B cell (primary cell): ENCODE results near the gene ICAM4. TPM values are rescaled to one million over a fixed set of nuclear protein-coding genes. Genes with fewer than 3 reads are reported as not detected.

ENCODE experiments used
- ATAC-seq: fragments of 200-7000 bp; cut with Tn5 transposase; one replicate; pipeline ENCODE4 v1.10.0; 2021; ENCODE audit warnings: low read depth, mild to moderate bottlenecking, moderate number of reproducible peaks, moderate library complexity
- CTCF ChIA-PET: fragments of 350-600 bp; sonication (Branson Sonifier 250); formaldehyde crosslinking; loops from one replicate; lab custom pipeline; 2021; ENCODE audit warnings: antibody characterized with exemption, inconsistent platforms; lab: Charles Lee
- POLR2A ChIA-PET: fragments of 350-600 bp; sonication (Branson Sonifier 250); formaldehyde crosslinking; loops from one replicate; lab custom pipeline; 2021; ENCODE audit warnings: antibody characterized with exemption; lab: Charles Lee
- DNase-seq: peaks from one replicate; pipeline ENCODE4 v3.0.0; 2013
- H2AFZ ChIP-seq: 2 replicates; pipeline ENCODE4 v1.6.1; 2012; ENCODE audit warnings: mild to moderate bottlenecking, low read depth, low read length; ENCODE audit not compliant: insufficient read depth, poor library complexity, severe bottlenecking
- H3K27ac ChIP-seq, 2 donors: 1 replicate in 1 of 2; 2 replicates in 1 of 2; pipeline ENCODE4 v1.5.1; 2012 to 2013; ENCODE audit warnings: low read length in 2 of 2, mild to moderate bottlenecking in 2 of 2, moderate library complexity in 1 of 2
- H3K27me3 ChIP-seq, 4 experiments: fragments of 200-600 bp in 1 of 4; sonication (generic) in 1 of 4; replicated peaks in 1 of 4; 1 replicate in 2 of 4; 2 replicates in 2 of 4; pipeline versions ENCODE4 v1.6.1 to v1.7.0; 2013 to 2016; ENCODE audit warnings: low read length in 3 of 4, mild to moderate bottlenecking in 2 of 4, mixed read lengths in 1 of 4, moderate library complexity in 1 of 4; ENCODE audit not compliant: insufficient read depth in 4 of 4, control insufficient read depth in 3 of 4; ENCODE audit errors: control extremely low read depth in 1 of 4
- H3K36me3 ChIP-seq, 2 experiments: replicated peaks in 1 of 2; 1 replicate in 1 of 2; 2 replicates in 1 of 2; pipeline versions ENCODE4 v1.6.1 to v1.7.1; 2013; ENCODE audit warnings: low read length in 1 of 2; ENCODE audit not compliant: insufficient read depth in 2 of 2, control insufficient read depth in 1 of 2; ENCODE audit errors: control extremely low read depth in 1 of 2, extremely low read depth in 1 of 2
- H3K4me1 ChIP-seq, 2 donors: fragments of 200-600 bp in 1 of 2; sonication (generic) in 1 of 2; 1 replicate in 1 of 2; 2 replicates in 1 of 2; pipeline versions ENCODE4 v1.5.1 to v1.6.1; 2013 to 2017; ENCODE audit warnings: low read length in 2 of 2; ENCODE audit not compliant: control insufficient read depth in 2 of 2, insufficient read depth in 2 of 2
- H3K4me2 ChIP-seq: replicated peaks from 2 replicates; pipeline ENCODE3; 2012; ENCODE audit warnings: mild to moderate bottlenecking, low read depth, low read length; ENCODE audit not compliant: poor library complexity, severe bottlenecking
- H3K4me3 ChIP-seq, 5 experiments: fragments of 200-600 bp in 1 of 5; sonication (generic) in 1 of 5; 1 replicate in 3 of 5; 2 replicates in 2 of 5; pipeline versions ENCODE4 v1.5.1 to v1.7.0; 2011 to 2016; ENCODE audit warnings: low read length in 4 of 5, mild to moderate bottlenecking in 4 of 5, low read depth in 2 of 5, control low read depth in 1 of 5, moderate library complexity in 1 of 5; ENCODE audit not compliant: insufficient read depth in 1 of 5; ENCODE audit errors: control extremely low read depth in 1 of 5, extremely low read depth in 1 of 5
- H3K79me2 ChIP-seq: fragments of 200-600 bp; sonication (generic); one replicate; pipeline ENCODE4 v1.6.0; 2016; ENCODE audit warnings: low read length; ENCODE audit not compliant: control insufficient read depth, insufficient read depth
- H3K9ac ChIP-seq: fragments of 200-600 bp; sonication (generic); 2 replicates; pipeline ENCODE4 v1.6.1; 2017; ENCODE audit warnings: mild to moderate bottlenecking, low read length, moderate library complexity
- H3K9me3 ChIP-seq, 3 donors: one replicate each; pipeline versions ENCODE4 v1.6.1 to v1.7.1; 2013; ENCODE audit warnings: low read length in 2 of 3; ENCODE audit not compliant: control insufficient read depth in 2 of 3, insufficient read depth in 1 of 3; ENCODE audit errors: control extremely low read depth in 1 of 3
- H4K20me1 ChIP-seq: 2 replicates; pipeline ENCODE4 v1.6.0; 2012; ENCODE audit warnings: mild to moderate bottlenecking, low read length; ENCODE audit not compliant: insufficient read depth, control insufficient read depth, poor library complexity, severe bottlenecking
- H3K27ac Mint-ChIP-seq: one replicate; pipeline ENCODE4 v1.8.0; 2021; ENCODE audit warnings: mixed read lengths
- H3K27me3 Mint-ChIP-seq: one replicate; pipeline ENCODE4 v1.8.0; 2021; ENCODE audit warnings: mixed read lengths
- H3K4me1 Mint-ChIP-seq: one replicate; pipeline ENCODE4 v1.8.0; 2021; ENCODE audit warnings: mixed read lengths
- H3K4me3 Mint-ChIP-seq: one replicate; pipeline ENCODE4 v1.8.0; 2021; ENCODE audit warnings: mixed read lengths
- H3K9me3 Mint-ChIP-seq: one replicate; pipeline ENCODE4 v1.8.0; 2022; ENCODE audit warnings: mixed read lengths; ENCODE audit not compliant: insufficient read depth
- CTCF ChIP-seq: fragments of 200-600 bp; IDR thresholded peaks from one replicate; pipeline ENCODE4 v1.8.0; 2022; ENCODE audit warnings: antibody characterized with exemption, mild to moderate bottlenecking
- EZH2 ChIP-seq: IDR thresholded peaks from 2 replicates; pipeline ENCODE4 v1.6.1; 2012; ENCODE audit warnings: borderline replicate concordance, low read depth, mild to moderate bottlenecking, moderate library complexity, low read length; ENCODE audit not compliant: insufficient read depth, poor library complexity, severe bottlenecking
- WGBS: methylation state at CpG from one replicate; pipeline ENCODE4 v1.1.5; 2013; ENCODE audit warnings: missing lambda C conversion rate; ENCODE audit not compliant: insufficient coverage; 5-methylcytosine and 5-hydroxymethylcytosine counted together
- intact Hi-C: fragments of 100-400 bp; cut with micrococcal nuclease; formaldehyde crosslinking; loops from one replicate; pipeline ENCODE4 v1.10.0; 2022
- polyA plus RNA-seq: library from polyadenylated mRNA; depleted of rRNA; stranded (reverse); fragments of >200 nt; gene quantifications from 2 replicates; pipeline ENCODE4 v1.2.3, GENCODE V29; 2012
- total RNA-seq, 2 donors: library from RNA; stranded (reverse); fragments of 120-200 nt in 1 of 2; gene quantifications; 1 replicate in 1 of 2; 2 replicates in 1 of 2; pipeline versions ENCODE4 v1.2.3 to v1.2.4, GENCODE V29; 2013 to 2022

The ICAM4 gene
- total and polyA plus RNA-seq, 2 donors (not counting 1 experiment from before 2014, with no cell fraction given), result 0.44 to 0.78 TPM

- Mint-ChIP-seq H3K27ac (peak overlapping the region; percentile 94), H3K4me3 (peak overlapping the region; percentile 88), H3K27me3 (no peaks in the 10 kb centered on the region), H3K9me3 (no peaks in the 10 kb centered on the region), H3K4me1 (peaks cover 32% of the 10 kb centered on the region)
- H3K9ac ChIP-seq, result peak overlapping the region; percentile 74
- peak overlapping the region; percentile 90 to 97 for H3K27ac ChIP-seq
- peaks cover 3% of the 10 kb centered on the region for H3K79me2 ChIP-seq
- WGBS, result 2% methylated on average over 59 of the region's 59 CpGs
- peak; percentile 91 for DNase-seq
- H3K4me3 ChIP-seq, result peak overlapping the region; percentile 1 to 72 (median 56)
- peaks cover 13 to 35% of the 10 kb centered on the region in 2 donors for H3K4me1 ChIP-seq
- ChIA-PET CTCF (interaction anchor here (0.6 to 9.2 kb wide), 32 partner anchors 9 to 372 kb away, joined by 3 to 570 read pairs (median 5); partner anchors contain the start of genes CDC37, ICAM4, ICAM5 and KRI1), POLR2A (interaction anchor here (0.9 to 3.5 kb wide), 11 partner anchors 11 to 375 kb away, joined by 3 to 32 read pairs (median 6); partner anchors contain the start of genes ICAM4, ICAM5, RAVER1 and TYK2)
- no peaks in the 10 kb centered on the region for H3K36me3 ChIP-seq
- no peaks in the 10 kb centered on the region for H3K27me3 ChIP-seq
- TF ChIP-seq EZH2 (no peak), CTCF (peak; percentile 93)
- no peak overlapping the region for H2AFZ ChIP-seq
- intact Hi-C loops, result loop anchor here (1.0 to 5.0 kb wide), 8 partner anchors 17 to 337 kb away; partner anchors contain the start of genes FDX2, ICAM4, RAVER1 and TYK2
- peak; percentile 43 for ATAC-seq
- no peaks in the 10 kb centered on the region for H4K20me1 ChIP-seq
- H3K9me3 ChIP-seq, result no peaks in the 10 kb centered on the region
- H3K4me2 ChIP-seq, result peak overlapping the region; percentile 84
These were observed 17.2 kb upstream of the ICAM4 start for GRCh38 chr19:10269333-10270179.
